GM21528 (cell line): Measurements from ENCODE around the gene COPS9.

Experiments
- ATAC-seq: cut with Tn5 transposase; IDR thresholded peaks from one replicate; pipeline ENCODE4 v1.9.1; 2021; ENCODE audit warnings: mild to moderate bottlenecking, moderate library complexity; ENCODE audit not compliant: unreplicated experiment, low FRiP score

COPS9 gene

DNA sequence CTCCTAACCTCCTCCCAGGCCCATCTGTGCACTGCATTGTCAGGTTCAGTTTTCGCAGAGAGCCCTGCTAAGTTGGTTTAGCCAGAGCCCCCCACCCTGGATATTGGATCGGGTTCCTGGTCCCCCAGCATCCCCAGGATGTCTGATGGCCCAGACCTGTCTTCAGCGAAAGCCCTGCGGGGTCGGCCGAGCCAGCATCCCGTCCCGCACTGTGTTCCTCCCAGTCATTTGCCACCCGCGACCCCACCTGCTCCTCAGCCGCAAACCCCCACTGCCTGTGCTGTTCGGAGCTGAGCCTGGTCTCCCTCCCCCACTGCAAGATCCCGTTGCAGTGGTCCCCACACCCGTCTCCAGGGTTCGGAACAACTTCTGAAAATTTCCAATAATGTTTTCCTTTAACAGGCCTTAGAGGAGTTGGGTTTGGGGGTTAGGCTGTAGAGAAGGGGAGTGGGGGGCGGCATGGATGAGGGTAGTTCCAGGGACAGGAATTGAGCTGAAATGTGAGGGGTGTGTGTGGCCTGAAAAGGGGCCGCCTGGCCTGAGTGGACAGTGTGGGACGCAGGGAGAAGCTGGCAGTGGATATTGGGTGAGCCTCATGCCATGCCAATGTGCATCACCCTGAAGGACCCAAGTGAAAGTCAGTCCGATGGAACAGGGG, 1.6 kb upstream of the COPS9 start:
- ATAC-seq: no peak

DNA sequence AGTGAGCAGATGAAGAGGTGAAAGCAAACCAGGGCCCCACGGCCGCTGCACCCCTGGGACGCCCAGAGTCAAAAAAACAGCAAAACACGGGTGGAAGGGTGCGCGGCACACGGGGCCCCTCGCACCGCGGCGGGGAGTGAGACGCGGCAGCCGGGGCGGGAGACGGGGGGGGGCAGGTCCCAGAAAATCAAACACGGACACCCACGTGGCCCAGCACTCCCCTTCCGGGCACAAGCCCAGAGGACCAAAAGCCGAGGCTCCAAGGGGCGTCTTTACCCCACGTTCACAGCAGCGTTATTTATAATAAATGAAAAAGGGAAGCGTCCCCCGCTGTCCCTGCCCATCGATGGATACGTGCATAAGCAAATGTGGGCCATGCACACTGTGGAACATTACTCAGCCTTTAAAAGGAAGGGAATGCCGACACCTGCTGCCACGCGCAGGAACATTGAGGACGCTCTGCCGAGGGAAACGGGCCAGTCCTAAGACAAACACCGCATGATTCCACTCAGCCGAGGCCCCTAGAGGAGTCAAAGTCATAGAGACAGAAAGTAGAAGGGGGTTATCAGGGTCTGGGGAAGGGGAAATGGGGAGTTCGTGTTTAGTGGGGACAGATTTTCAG, 677 bp upstream of the COPS9 start:
- peak; percentile 19 for ATAC-seq

DNA sequence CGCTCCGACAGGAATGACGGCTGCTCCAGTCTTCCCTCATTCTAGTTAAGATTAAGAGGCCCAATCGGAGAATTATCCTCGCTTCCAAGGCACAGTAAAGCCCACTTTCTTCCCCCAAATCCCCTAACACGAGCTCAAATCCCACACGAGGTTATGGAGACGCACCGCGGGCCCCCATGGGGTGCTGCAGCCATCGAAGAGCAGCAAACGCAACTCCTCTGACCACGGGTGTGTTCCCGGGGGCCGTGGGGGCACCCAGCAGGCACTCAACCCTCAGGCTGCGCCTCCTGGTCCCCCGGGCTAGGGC, 446 bp downstream of the COPS9 start:
- ATAC-seq: peak; percentile 45

DNA sequence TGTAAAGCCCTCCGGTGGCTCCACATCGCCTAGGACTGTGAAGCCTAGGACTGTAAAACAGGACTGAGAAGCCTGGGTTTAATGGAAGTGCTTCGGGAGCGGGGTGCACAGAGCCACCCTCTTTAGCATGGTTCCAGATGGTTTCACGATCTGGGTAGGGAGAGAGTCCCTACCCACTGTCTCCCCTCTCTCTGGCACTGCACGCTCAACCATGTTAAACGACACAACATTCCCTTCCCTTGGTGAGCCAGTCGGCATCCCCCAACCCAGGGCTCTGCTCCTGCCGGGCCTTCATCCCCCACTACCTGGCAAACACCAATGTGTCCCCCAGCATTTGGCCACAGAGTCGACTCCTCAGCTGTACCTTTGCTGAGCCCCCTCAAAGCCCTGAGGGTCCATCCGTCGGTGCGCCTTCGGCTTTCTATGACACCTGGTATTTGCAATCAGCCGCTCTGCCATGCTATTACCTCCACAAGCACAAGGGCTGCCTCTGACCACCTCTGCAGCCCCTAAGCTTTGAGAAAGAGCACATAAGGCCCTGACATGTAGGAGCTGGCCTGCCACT, 1.1 kb downstream of the COPS9 start:
- ATAC-seq: no peak

DNA sequence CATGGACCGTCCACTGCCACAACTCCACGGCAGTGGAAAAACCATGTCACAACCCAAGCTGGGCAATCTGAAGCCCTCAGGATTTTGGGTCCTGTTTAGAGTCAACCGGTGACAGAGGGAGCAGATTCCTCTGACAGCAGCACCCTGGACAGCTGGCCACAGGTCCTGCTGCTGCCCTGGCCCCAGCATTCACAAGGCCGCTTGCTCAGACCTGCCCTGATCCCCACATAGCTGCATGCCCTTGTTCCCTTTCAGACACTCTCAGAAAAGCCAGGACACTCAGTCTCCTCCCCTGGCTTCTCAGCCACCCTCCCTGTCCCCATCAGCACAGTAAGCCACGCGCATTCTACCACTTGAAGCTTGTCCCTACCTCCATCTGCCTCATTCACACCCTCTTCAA, 1.6 kb downstream of the COPS9 start:
- no peak for ATAC-seq

DNA sequence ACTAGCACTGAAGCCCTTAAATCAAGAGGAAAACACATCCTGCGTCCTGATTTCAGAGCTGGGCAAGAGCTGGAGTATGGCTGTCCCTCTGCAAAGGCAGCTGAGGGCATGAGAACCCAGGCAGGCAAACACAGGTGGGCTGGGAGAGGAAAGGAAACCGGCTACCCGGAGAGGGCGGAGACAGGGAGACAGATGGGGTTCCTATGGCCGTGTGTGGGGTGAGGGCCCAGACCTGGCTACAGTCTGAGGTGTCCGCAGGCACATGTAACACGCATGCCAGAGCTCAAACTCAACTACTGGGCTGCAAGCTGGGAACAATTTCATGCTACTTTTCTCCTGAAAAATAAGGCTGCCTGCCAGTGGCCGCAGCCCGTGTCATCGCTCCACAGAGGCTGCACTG, 2.7 kb downstream of the COPS9 start:
- no peak for ATAC-seq

DNA sequence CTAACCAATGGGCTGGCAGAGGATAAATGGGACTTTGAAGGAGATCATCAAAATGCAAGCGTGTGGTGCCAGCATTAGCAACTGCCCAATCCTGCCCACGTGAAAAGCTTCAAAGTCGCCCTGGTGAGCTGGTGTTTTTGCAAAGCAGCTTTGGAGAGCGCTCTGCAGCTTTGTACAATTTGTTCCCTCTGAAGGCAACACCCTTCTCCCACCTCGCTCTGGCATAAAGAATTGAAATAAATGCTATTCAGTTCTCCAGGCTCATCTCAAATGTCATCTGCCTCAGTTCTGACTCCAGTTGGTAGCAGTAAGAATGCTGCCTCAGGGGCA, 3.5 kb downstream of the COPS9 start:
- no peak for ATAC-seq

DNA sequence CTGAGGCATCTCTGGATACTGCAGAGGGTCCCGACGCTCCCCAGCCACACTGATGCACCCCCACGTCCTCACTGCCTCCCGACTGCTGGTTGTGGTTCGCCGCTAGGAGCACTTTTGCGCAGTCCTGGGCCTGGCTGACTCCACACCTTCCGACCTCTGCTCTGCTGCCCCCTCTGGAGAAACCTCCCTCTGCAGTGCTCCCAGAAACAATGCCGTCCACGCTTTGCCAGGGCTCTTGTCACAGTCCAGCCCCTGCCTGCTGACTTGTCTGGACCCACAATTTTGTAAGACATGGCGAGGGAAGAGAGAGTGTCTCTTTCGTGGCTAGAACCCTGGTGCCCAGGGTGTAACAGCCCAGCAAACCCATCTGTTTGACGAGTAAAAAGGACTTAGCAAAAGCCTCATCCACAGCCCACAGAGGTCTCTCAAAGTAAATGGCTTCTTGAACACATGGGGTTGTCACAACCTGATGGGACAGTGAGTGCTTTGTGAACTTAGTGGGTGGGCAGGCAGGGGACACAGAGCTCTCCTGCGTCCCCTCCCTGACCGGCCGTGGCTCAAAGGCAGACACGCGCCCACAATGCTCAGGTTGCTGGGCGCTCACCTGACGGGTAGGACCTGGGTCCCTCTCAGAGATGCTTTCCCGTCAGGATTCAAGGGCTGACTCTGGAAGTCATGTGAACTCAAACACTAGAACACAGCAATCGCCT, 4.0 kb downstream of the COPS9 start:
- ATAC-seq: no peak

DNA sequence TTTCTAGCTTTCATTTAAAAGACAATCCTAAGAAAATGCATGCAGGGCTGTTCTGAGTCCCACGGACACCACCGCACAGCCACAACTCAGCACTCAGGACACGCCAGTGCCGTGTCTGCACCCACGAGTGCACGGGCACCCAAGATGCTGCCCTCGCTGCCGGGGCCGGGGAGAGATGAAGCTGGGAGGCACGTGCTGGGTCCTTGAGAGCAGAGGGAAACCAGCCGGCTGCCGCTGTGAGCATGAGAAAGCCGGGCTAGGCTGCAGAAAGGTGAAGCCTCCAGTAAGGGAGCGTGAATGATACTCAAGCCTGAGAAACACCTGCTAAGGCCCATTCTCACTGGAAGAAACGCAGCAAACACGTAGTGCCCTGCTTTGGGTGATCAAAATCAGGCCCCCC, 4.8 kb downstream of the COPS9 start:
- no peak for ATAC-seq

DNA sequence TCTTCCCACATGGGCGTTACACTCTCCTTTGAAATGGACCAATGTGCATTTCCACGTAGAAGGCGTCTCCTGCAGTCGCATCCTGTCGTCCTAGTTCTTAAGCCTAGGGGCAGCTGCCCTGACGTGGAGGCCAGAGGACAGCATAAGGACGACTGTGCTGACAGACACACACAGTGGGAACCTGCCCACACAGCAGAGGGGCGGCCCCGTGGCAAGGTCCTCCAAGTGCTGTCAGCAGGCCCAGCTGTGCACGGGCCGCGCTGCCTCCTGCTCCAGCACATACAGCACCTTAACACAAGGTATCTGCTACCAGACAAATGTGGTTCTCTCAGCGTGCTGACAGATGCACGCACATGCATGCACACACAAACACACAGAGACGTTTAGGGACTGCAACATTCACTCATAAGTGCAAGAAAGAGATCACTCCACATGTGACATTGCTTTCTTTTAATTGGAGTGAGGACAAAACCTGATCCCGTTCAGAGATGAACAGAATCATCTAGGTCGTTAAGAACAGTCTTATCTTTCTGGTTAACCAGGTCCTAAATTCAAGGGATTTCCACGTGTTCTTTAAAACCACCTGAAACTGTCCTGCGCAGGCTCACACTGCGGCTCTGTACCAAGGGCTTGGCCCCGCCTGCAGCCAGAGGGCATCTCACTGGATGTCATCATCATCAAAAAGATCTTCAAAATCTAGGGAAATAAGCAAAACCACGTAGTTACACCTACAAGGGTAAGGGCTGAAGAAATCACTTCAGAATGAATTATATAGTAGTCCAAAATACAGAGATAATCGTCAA, 5.5 kb downstream of the COPS9 start:
- ATAC-seq: no peak

DNA sequence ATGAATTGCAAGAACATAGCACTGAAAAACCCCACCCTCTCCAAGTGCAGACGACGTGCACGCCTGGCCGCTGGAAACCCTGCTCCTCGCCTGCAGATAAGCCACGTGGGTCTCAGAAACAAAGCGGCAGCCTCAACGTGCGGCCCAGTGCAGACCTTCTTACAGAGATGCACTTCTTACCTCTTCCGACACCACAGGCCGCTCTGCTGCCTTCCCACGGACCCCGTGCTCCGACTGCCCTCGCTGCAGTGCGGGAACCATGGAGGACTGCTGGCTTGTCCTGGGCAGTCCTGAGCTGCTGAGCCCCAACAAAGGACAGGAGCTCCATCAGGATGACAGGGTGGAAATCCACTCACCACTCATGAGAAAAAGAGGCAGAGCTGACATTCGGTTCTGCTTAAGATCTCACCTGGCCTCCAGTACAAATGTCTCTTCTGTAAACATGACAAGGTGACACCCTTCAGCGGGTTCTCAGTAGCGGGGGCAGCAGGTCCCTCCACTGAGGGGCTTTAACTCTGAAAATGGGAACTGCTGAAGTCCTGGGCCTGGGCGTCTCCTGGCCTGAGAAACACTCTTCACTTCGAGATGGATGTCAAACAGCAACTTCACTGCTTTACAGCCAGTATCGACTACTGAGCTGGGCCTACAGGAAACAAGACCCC, 6.2 kb downstream of the COPS9 start:
- no peak for ATAC-seq

DNA sequence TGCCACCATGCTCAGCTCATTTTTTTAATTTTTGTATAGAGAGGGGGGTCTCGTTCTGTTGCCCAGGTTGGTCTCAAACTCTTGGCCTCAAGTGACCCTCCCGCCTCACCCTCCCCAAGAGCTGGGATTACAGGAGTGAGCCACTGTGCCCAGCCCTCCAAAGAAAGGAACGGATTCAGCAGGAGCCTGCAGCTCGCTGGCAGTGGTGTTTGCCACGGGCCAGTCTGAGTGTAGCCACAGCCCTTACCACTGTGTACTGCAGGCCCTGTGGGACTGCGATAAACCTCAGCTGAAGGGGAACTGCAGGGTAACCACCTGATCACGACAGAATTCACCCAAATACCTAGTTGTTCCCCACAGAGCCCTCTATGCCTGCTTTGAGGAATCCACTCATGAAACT, 6.8 kb downstream of the COPS9 start:
- no peak for ATAC-seq

DNA sequence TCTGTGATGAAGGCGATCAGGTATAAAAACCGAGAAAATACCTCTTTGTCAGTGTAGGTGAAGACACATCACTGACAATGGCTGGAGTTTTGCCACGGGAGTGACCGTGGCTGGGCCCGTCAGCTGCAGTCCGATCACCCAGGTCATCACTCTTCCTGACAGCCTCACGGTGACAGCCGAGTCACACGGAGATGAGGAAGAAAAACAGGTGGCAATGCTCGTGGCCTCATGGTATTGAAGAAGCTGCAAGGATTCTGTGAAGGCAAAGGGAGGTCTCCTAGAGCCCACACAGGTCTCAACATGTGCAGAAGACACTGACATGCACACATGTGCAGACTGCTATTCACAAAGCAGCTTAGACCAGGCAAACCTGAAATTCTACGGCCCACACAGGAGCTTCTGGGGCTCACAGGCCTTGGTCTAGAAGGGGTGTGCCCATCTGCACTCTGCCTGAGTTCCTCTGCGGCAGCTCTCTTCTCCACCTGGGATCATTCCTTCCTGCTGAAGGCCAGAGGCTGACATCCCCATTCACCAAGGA, 7.4 kb downstream of the COPS9 start:
- ATAC-seq: no peak

DNA sequence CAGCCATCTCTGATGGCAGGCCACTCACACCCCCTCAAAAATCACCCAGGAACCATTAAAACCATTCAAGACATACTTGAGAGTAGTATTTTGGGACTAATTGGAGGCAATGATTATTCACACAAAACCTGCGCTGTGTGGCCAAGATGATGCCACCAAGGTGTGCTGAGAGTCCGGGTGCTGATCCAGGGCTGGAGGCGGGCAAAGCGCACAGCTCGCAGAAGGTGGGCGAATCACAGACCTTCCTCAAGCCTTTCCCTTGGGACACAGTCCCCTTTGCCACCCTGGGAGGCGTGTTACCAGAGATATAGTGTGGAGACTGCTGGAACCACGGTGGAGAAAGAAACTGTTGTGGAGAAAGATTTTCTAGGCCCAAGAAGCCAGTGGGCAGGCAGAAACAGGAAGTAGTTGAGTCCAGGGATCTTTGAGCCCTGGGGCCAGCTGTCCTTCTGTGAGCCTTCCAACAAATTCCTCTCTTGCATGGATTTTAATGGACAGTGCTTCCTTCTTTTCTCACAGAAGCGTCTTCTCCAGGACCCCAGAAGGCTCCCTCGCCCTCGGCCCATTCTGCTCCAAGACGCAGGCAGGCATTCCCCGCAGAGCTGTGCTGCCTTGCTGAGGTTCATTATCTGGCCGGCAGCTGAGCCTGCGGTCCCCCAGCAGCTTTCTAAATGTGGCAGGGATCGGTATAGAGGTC, 8.0 kb downstream of the COPS9 start:
- ATAC-seq: no peak

DNA sequence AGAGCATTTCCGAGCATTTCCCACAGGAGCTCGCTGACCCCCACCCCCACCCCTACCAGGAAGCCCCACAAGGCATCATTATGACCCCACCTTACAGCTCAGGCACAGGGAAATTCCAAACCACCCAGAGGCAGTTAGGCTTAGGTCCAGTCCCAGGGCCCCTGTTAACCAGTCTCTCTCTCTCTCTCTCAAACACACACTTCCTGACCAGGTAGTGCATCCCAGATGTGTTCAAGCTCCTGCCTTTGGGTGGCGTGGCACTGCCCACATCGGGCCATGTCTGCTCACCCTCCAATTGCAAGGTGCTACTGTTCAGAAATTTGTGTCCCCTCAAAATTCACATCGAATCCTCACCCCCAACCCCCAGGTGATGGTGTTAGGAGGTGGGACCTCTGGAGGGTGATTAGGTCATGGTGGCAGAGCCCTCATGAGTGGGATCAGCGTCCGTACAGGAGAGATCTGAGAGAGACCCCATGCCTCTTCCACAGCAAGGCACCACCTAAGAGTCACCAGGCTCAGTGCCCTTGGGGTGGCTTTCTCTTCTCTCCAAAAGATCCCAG, 8.8 kb downstream of the COPS9 start:
- no peak for ATAC-seq

DNA sequence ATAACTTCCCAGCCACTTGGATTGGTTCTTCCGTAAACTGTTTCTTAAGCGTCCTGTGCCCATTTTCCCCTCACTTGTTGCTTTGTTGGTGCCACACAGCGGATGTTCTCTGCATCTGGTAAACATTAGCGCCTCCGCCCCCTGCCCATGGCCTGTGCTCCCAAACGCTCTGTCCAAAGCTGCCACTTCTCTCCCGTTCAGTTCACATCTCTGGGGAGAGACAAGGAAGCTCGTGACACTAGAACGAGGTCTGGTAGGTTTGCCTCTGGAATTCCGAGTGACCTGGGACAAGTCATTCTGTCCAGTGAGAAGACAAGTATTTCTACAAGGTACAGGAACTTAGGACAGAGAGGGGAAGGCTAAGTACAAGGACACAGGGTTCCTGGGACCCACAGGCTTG, 9.4 kb downstream of the COPS9 start:
- no peak for ATAC-seq

DNA sequence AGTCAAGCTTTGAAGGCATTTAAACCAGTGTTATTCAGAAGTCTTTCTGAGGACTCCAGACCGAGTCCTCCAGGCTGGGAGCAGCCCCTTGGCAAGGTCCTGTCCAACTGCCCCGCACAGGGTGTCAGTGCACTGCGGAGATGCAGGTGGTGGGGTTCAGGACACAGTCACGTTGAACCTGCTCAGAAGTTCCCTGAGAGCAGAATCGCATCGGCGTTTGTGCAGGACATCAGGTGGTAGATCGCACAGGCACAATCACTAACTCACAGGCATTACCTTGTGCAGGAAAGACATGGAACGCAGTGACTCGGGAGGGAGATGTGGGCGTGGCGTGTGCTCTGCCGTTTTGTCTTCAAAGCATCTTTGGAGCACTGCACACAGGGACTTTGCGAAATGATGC, 10.4 kb downstream of the COPS9 start:
- ATAC-seq: no peak

DNA sequence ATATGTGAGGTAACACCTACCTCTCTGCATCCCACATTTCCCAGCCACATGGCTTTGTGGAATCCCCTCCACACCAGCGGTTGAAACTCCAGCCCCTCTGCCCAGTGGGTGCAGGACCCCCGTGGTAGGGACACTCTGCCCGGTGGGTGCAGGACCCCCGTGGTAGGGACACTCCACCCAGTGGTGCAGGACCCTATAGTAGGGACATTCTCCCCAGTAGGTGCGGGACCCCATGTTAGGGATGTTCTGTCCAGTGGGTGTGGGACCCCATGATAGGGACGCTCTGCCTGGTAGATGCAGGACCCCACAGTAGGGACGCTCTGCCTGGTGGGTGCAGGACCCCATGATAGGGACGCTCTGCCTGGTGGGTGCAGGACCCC, 11.5 kb downstream of the COPS9 start:
- ATAC-seq: no peak

DNA sequence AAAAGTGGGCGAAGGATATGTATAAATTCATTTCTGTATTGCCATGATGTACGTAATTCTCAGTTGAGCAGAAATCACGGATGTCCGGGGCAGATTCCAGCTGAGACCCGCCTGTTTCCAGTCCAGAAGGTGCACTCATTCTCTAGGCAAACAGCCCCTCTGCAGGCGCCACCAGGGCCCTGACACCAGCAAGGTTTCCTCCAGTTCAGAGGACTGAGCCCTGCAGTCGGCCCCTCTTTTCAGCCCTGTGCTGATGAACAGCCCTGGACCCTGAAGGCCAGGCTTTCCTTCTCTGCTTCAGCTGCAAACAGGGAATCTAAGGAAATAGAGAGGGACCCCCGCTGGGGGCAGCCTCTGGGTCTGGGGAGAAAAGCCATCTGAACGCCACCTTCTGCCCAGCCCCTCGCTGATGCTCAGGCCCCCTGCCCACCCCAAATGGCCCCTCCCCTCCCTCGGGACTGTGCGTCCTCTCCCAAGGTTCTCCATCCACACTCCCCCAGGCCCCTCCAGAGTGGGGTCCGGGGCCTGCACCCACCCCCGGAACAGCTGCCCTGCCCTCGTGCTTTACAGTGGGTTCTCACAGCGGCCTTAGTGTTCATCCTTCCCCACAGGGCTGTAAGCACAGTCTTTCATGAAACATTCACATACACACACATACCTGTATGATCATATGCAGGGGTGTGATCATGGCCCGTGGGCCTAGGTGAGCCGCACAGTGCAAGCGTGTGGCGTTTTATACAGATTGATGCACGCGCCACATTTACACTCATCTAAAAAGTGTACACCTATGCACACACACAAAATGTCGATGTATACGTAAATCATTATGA, 12.1 kb downstream of the COPS9 start:
- no peak for ATAC-seq
